ENCODE results near the gene ADARB2.

The ADARB2 gene

GRCh38 chr10:1608851-1609647 lies 128.3 kb downstream of the ADARB2 start:
- no peak for DNase-seq

GRCh38 chr10:1608408-1608807 lies 128.9 kb downstream of the ADARB2 start:
- DNase-seq = no peak

- no peak for DNase-seq
These were observed 129.9 kb downstream of the ADARB2 start for GRCh38 chr10:1607466-1607865.

- DNase-seq = no peak
These were observed 131.1 kb downstream of the ADARB2 start for GRCh38 chr10:1605999-1606940.

GRCh38 chr10:1605121-1605520 lies 132.2 kb downstream of the ADARB2 start:
- no peak for DNase-seq

GRCh38 chr10:1604246-1604645 lies 133.1 kb downstream of the ADARB2 start:
- no peak for DNase-seq

GRCh38 chr10:1603181-1603580 lies 134.1 kb downstream of the ADARB2 start:
- no peak for DNase-seq

GRCh38 chr10:1602037-1602484 lies 135.3 kb downstream of the ADARB2 start:
- DNase-seq = no peak

GRCh38 chr10:1601406-1601805 lies 135.9 kb downstream of the ADARB2 start:
- no peak for DNase-seq

- DNase-seq = no peak
These were observed 136.5 kb downstream of the ADARB2 start for GRCh38 chr10:1600861-1601260.

- DNase-seq = no peak
These were observed 138.8 kb downstream of the ADARB2 start for GRCh38 chr10:1598393-1599153.

- DNase-seq = no peak
These were observed 139.8 kb downstream of the ADARB2 start for GRCh38 chr10:1597370-1598146.

GRCh38 chr10:1596482-1597099 lies 140.7 kb downstream of the ADARB2 start:
- DNase-seq = no peak

GRCh38 chr10:1595726-1596125 lies 141.6 kb downstream of the ADARB2 start:
- no peak for DNase-seq

GRCh38 chr10:1595242-1595600 lies 142.1 kb downstream of the ADARB2 start:
- DNase-seq = no peak

GRCh38 chr10:1594372-1595241 lies 142.7 kb downstream of the ADARB2 start:
- DNase-seq = no peak

- DNase-seq = no peak
These were observed 145.6 kb downstream of the ADARB2 start for GRCh38 chr10:1591742-1592141.

GRCh38 chr10:1591045-1591444 lies 146.3 kb downstream of the ADARB2 start:
- DNase-seq = no peak

GRCh38 chr10:1589257-1589656 lies 148.1 kb downstream of the ADARB2 start:
- DNase-seq = no peak

GRCh38 chr10:1582739-1583138 lies 154.6 kb downstream of the ADARB2 start:
- DNase-seq = no peak

- DNase-seq = no peak
These were observed 156.1 kb downstream of the ADARB2 start for GRCh38 chr10:1581189-1581588.

Data from AML-193 (cell line).